WTC11 (cell line): ENCODE results near the gene C4orf50. TPM values are rescaled to one million over a fixed set of nuclear protein-coding genes. Genes with fewer than 3 reads are reported as not detected.

Source experiments
- ATAC-seq: fragments of 200-7000 bp; cut with Tn5 transposase; 2 replicates; pipeline ENCODE4 v1.10.0; 2021; ENCODE audit warnings: mild to moderate bottlenecking, moderate library complexity
- CTCF ChIA-PET: fragments of 300-600 bp; sonication (Branson Sonifier 250); formaldehyde crosslinking; loops from one replicate; lab custom pipeline; 2021; ENCODE audit warnings: antibody characterized with exemption; lab: Charles Lee
- POLR2A ChIA-PET: fragments of 350-600 bp; sonication (Branson Sonifier 250); formaldehyde crosslinking; loops from one replicate; lab custom pipeline; 2021; ENCODE audit warnings: antibody characterized with exemption; lab: Charles Lee
- DNase-seq: peaks from one replicate; pipeline ENCODE4 v3.0.0; 2021; ENCODE audit warnings: low spot score
- H3K27ac Mint-ChIP-seq: 2 replicates; pipeline ENCODE4 v1.8.0; 2021; ENCODE audit warnings: mixed read lengths
- H3K27me3 Mint-ChIP-seq: 2 replicates; pipeline ENCODE4 v1.8.0; 2021; ENCODE audit warnings: low read depth, mild to moderate bottlenecking, moderate library complexity, mixed read lengths
- H3K36me3 Mint-ChIP-seq: 2 replicates; pipeline ENCODE4 v1.8.0; 2021; ENCODE audit warnings: mixed read lengths
- H3K4me1 Mint-ChIP-seq: 2 replicates; pipeline ENCODE4 v1.8.0; 2022; ENCODE audit warnings: mixed read lengths
- H3K4me3 Mint-ChIP-seq: 2 replicates; pipeline ENCODE4 v1.8.0; 2021; ENCODE audit warnings: mild to moderate bottlenecking, moderate library complexity, mixed read lengths
- H3K9me3 Mint-ChIP-seq: 2 replicates; pipeline ENCODE4 v1.8.0; 2021; ENCODE audit warnings: mixed read lengths
- CBFB ChIP-seq: sonication (generic); formaldehyde crosslinking; IDR thresholded peaks from 2 replicates; pipeline ENCODE4 v1.8.1; 2022; ENCODE audit warnings: mild to moderate bottlenecking, low read depth, missing genetic modification reagents
- ELF4 ChIP-seq: sonication (generic); formaldehyde crosslinking; IDR thresholded peaks from 2 replicates; pipeline ENCODE4 v1.8.1; 2022; ENCODE audit warnings: low read depth, mild to moderate bottlenecking, moderate library complexity, missing genetic modification reagents
- FOXJ3 ChIP-seq: sonication (generic); formaldehyde crosslinking; IDR thresholded peaks from 2 replicates; pipeline ENCODE4 v1.9.0; 2021; ENCODE audit warnings: missing genetic modification reagents, mild to moderate bottlenecking, borderline replicate concordance
- FOXP1 ChIP-seq: sonication (generic); formaldehyde crosslinking; IDR thresholded peaks from 2 replicates; pipeline ENCODE4 v1.8.0; 2022; ENCODE audit warnings: missing genetic modification reagents, mild to moderate bottlenecking, moderate library complexity, borderline replicate concordance
- HMGA2 ChIP-seq: fragments of 250-450 bp; sonication (Bioruptor Pico); IDR thresholded peaks from 2 replicates; pipeline ENCODE4 v1.4.0; 2021; ENCODE audit warnings: mild to moderate bottlenecking, moderate library complexity
- JUN ChIP-seq: sonication (generic); formaldehyde crosslinking; IDR thresholded peaks from 2 replicates; pipeline ENCODE4 v1.8.0; 2023; ENCODE audit warnings: mild to moderate bottlenecking, missing genetic modification reagents
- KAT7 ChIP-seq: sonication (generic); formaldehyde crosslinking; IDR thresholded peaks from 2 replicates; pipeline ENCODE4 v1.8.1; 2023; ENCODE audit warnings: missing genetic modification reagents, mild to moderate bottlenecking, borderline replicate concordance
- PRRX2 ChIP-seq: fragments of 250-450 bp; sonication (Bioruptor Pico); IDR thresholded peaks from 2 replicates; pipeline ENCODE4 v1.8.0; 2021; ENCODE audit warnings: mild to moderate bottlenecking
- SMAD3 ChIP-seq: sonication (generic); formaldehyde crosslinking; IDR thresholded peaks from 2 replicates; pipeline ENCODE4 v1.8.0; 2022; ENCODE audit warnings: missing genetic modification reagents, mild to moderate bottlenecking, borderline replicate concordance
- TEAD1 ChIP-seq: sonication (generic); formaldehyde crosslinking; IDR thresholded peaks from 2 replicates; pipeline ENCODE4 v1.8.0; 2022; ENCODE audit warnings: mild to moderate bottlenecking, missing genetic modification reagents
- TEAD4 ChIP-seq: sonication (generic); formaldehyde crosslinking; IDR thresholded peaks from 2 replicates; pipeline ENCODE4 v1.8.0; 2022; ENCODE audit warnings: mild to moderate bottlenecking, missing genetic modification reagents
- TP53 ChIP-seq: sonication (generic); formaldehyde crosslinking; IDR thresholded peaks from 2 replicates; pipeline ENCODE4 v1.8.1; 2023; ENCODE audit warnings: mild to moderate bottlenecking, missing genetic modification reagents
- ZNF263 ChIP-seq: sonication (generic); formaldehyde crosslinking; IDR thresholded peaks from 2 replicates; pipeline ENCODE4 v1.8.1; 2022; ENCODE audit warnings: low read depth, mild to moderate bottlenecking, moderate library complexity, missing genetic modification reagents
- ZNF416 ChIP-seq: fragments of 250-450 bp; sonication (Bioruptor Pico); IDR thresholded peaks from 2 replicates; pipeline ENCODE4 v1.9.0; 2021; ENCODE audit warnings: mild to moderate bottlenecking, inconsistent platforms
- total RNA-seq: library from RNA; stranded (reverse); gene quantifications from 3 replicates; pipeline ENCODE4 v1.2.3, GENCODE V29; 2021
- TF ChIP-seq, protein P1 (sequence below): sonication (generic); formaldehyde crosslinking; IDR thresholded peaks from 2 replicates; pipeline ENCODE4 v1.8.0; 2023; ENCODE audit warnings: missing genetic modification reagents, mild to moderate bottlenecking, borderline replicate concordance
- TF ChIP-seq, protein P2 (sequence below): fragments of 250-450 bp; sonication (Bioruptor Pico); IDR thresholded peaks from 2 replicates; pipeline ENCODE4 v1.9.0; 2021; ENCODE audit warnings: mild to moderate bottlenecking
- TF ChIP-seq, protein P3 (sequence below): sonication (generic); formaldehyde crosslinking; IDR thresholded peaks from 2 replicates; pipeline ENCODE4 v1.8.1; 2023; ENCODE audit warnings: mild to moderate bottlenecking, missing genetic modification reagents
- TF ChIP-seq, protein P4 (sequence below): sonication (generic); formaldehyde crosslinking; IDR thresholded peaks from 2 replicates; pipeline ENCODE4 v1.8.1; 2023; ENCODE audit warnings: mild to moderate bottlenecking, missing genetic modification reagents, moderate library complexity
- TF ChIP-seq, protein P5 (sequence below): sonication (generic); formaldehyde crosslinking; IDR thresholded peaks from 2 replicates; pipeline ENCODE4 v1.8.1; 2023; ENCODE audit warnings: mild to moderate bottlenecking, moderate library complexity, missing genetic modification reagents

C4orf50 gene
- total RNA-seq, 1 experiment from 2014 or later = 0.17 TPM

DNA sequence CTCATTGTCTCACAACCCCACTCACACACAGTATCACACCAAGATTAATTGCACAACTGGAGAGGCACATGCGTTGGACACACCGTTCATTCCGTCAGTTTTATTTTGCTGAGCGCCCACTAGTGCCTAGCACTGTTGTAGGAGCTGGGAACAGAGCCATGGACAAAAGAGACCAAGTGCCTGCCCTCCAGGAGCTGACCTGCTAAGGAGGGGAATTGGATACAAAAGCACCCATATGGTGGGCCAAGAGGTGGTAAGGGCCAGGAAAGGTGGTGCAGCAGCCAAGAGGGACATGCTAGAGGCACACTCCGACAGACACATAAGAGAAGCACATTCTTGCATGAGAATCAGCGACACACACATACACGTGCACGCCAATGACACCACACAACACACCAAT lies 124.6 kb downstream of the C4orf50 start:
- peaks cover 46% of the 10 kb centered on the region for H3K4me1 Mint-ChIP-seq
- peak overlapping the region; percentile 56 for H3K4me3 Mint-ChIP-seq
- ChIA-PET POLR2A (interaction anchor here (0.9 kb wide), 1 partner anchor 86 kb away, joined by 3 read pairs; no protein-coding TSS in a partner anchor), CTCF (interaction anchor here (1.0 to 2.1 kb wide), 9 partner anchors 11 to 140 kb away, joined by 3 to 8 read pairs (median 5); no protein-coding TSS in a partner anchor)
- peaks cover 8% of the 10 kb centered on the region for H3K36me3 Mint-ChIP-seq
- no peak for ATAC-seq
- DNase-seq = no peak
- peaks cover 90% of the 10 kb centered on the region for H3K27me3 Mint-ChIP-seq
- H3K9me3 Mint-ChIP-seq = peaks cover 12% of the 10 kb centered on the region
- TF ChIP-seq, protein P1, sequence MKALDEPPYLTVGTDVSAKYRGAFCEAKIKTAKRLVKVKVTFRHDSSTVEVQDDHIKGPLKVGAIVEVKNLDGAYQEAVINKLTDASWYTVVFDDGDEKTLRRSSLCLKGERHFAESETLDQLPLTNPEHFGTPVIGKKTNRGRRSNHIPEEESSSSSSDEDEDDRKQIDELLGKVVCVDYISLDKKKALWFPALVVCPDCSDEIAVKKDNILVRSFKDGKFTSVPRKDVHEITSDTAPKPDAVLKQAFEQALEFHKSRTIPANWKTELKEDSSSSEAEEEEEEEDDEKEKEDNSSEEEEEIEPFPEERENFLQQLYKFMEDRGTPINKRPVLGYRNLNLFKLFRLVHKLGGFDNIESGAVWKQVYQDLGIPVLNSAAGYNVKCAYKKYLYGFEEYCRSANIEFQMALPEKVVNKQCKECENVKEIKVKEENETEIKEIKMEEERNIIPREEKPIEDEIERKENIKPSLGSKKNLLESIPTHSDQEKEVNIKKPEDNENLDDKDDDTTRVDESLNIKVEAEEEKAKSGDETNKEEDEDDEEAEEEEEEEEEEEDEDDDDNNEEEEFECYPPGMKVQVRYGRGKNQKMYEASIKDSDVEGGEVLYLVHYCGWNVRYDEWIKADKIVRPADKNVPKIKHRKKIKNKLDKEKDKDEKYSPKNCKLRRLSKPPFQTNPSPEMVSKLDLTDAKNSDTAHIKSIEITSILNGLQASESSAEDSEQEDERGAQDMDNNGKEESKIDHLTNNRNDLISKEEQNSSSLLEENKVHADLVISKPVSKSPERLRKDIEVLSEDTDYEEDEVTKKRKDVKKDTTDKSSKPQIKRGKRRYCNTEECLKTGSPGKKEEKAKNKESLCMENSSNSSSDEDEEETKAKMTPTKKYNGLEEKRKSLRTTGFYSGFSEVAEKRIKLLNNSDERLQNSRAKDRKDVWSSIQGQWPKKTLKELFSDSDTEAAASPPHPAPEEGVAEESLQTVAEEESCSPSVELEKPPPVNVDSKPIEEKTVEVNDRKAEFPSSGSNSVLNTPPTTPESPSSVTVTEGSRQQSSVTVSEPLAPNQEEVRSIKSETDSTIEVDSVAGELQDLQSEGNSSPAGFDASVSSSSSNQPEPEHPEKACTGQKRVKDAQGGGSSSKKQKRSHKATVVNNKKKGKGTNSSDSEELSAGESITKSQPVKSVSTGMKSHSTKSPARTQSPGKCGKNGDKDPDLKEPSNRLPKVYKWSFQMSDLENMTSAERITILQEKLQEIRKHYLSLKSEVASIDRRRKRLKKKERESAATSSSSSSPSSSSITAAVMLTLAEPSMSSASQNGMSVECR (CRISPR knock-in tag) = no peak
- TF ChIP-seq, protein P2, sequence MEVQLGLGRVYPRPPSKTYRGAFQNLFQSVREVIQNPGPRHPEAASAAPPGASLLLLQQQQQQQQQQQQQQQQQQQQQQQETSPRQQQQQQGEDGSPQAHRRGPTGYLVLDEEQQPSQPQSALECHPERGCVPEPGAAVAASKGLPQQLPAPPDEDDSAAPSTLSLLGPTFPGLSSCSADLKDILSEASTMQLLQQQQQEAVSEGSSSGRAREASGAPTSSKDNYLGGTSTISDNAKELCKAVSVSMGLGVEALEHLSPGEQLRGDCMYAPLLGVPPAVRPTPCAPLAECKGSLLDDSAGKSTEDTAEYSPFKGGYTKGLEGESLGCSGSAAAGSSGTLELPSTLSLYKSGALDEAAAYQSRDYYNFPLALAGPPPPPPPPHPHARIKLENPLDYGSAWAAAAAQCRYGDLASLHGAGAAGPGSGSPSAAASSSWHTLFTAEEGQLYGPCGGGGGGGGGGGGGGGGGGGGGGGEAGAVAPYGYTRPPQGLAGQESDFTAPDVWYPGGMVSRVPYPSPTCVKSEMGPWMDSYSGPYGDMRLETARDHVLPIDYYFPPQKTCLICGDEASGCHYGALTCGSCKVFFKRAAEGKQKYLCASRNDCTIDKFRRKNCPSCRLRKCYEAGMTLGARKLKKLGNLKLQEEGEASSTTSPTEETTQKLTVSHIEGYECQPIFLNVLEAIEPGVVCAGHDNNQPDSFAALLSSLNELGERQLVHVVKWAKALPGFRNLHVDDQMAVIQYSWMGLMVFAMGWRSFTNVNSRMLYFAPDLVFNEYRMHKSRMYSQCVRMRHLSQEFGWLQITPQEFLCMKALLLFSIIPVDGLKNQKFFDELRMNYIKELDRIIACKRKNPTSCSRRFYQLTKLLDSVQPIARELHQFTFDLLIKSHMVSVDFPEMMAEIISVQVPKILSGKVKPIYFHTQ = no peak
- TF ChIP-seq TP53 (CRISPR knock-in tag) (no peak), FOXP1 (CRISPR knock-in tag) (no peak), FOXJ3 (no peak), SMAD3 (CRISPR knock-in tag) (no peak), HMGA2 (CRISPR knock-in tag) (no peak), JUN (CRISPR knock-in tag) (no peak), ELF4 (CRISPR knock-in tag) (no peak), ZNF416 (CRISPR knock-in tag) (no peak), KAT7 (CRISPR knock-in tag) (no peak), TEAD4 (CRISPR knock-in tag) (no peak), TEAD1 (no peak), CBFB (no peak), ZNF263 (CRISPR knock-in tag) (no peak), PRRX2 (CRISPR knock-in tag) (no peak)
- TF ChIP-seq, protein P3, sequence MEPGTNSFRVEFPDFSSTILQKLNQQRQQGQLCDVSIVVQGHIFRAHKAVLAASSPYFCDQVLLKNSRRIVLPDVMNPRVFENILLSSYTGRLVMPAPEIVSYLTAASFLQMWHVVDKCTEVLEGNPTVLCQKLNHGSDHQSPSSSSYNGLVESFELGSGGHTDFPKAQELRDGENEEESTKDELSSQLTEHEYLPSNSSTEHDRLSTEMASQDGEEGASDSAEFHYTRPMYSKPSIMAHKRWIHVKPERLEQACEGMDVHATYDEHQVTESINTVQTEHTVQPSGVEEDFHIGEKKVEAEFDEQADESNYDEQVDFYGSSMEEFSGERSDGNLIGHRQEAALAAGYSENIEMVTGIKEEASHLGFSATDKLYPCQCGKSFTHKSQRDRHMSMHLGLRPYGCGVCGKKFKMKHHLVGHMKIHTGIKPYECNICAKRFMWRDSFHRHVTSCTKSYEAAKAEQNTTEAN = no peak
- TF ChIP-seq, protein P4, sequence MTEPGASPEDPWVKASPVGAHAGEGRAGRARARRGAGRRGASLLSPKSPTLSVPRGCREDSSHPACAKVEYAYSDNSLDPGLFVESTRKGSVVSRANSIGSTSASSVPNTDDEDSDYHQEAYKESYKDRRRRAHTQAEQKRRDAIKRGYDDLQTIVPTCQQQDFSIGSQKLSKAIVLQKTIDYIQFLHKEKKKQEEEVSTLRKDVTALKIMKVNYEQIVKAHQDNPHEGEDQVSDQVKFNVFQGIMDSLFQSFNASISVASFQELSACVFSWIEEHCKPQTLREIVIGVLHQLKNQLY (CRISPR knock-in tag) = no peak
- TF ChIP-seq, protein P5, sequence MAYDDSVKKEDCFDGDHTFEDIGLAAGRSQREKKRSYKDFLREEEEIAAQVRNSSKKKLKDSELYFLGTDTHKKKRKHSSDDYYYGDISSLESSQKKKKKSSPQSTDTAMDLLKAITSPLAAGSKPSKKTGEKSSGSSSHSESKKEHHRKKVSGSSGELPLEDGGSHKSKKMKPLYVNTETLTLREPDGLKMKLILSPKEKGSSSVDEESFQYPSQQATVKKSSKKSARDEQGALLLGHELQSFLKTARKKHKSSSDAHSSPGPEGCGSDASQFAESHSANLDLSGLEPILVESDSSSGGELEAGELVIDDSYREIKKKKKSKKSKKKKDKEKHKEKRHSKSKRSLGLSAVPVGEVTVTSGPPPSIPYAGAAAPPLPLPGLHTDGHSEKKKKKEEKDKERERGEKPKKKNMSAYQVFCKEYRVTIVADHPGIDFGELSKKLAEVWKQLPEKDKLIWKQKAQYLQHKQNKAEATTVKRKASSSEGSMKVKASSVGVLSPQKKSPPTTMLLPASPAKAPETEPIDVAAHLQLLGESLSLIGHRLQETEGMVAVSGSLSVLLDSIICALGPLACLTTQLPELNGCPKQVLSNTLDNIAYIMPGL = no peak
- H3K27ac Mint-ChIP-seq = no peak overlapping the region
